Caco-2 (cell line): ENCODE data around the gene NFKBIE. TPM values are rescaled to one million over a fixed set of nuclear protein-coding genes. Genes with fewer than 3 reads are reported as not detected.

Experiments used
- BruUV-seq: library from RNA; stranded (reverse); fragments of 400-500 nt; replicated peaks from 2 replicates; lab custom pipeline; 2021; lab: Mats Ljungman, UMichigan
- CTCF ChIA-PET: fragments of 300-600 bp; sonication (Branson Sonifier 250); formaldehyde crosslinking; loops from one replicate; lab custom pipeline; 2022; ENCODE audit warnings: antibody characterized with exemption; lab: Charles Lee
- POLR2A ChIA-PET: fragments of 300-600 bp; sonication (Branson Sonifier 250); formaldehyde crosslinking; loops from one replicate; lab custom pipeline; 2022; ENCODE audit warnings: antibody characterized with exemption; lab: Charles Lee
- DNase-seq, 2 experiments: peaks; one replicate each; pipeline versions ENCODE4 v3.0.0 to v3.0.0-alpha.2; 2020 to 2022
- H3K27me3 ChIP-seq: replicated peaks from 2 replicates; pipeline ENCODE4 v1.6.0; 2011; ENCODE audit warnings: low read length; ENCODE audit not compliant: control insufficient read depth, insufficient read depth
- H3K36me3 ChIP-seq: 2 replicates; pipeline ENCODE4 v1.5.1; 2011; ENCODE audit warnings: low read length; ENCODE audit not compliant: control insufficient read depth, insufficient read depth
- H3K4me1 ChIP-seq: fragments of 250-450 bp; sonication (Bioruptor Pico); 2 replicates; pipeline ENCODE4 v1.5.1; 2020; ENCODE audit warnings: mild to moderate bottlenecking
- H3K4me3 ChIP-seq: 2 replicates; pipeline ENCODE4 v1.5.1; 2011; ENCODE audit warnings: low read depth, mild to moderate bottlenecking, control low read depth, low read length
- H3K9me3 ChIP-seq: fragments of 250-450 bp; sonication (Bioruptor Pico); 2 replicates; pipeline ENCODE4 v1.5.1; 2020; ENCODE audit warnings: mild to moderate bottlenecking, moderate library complexity
- H3K27ac Mint-ChIP-seq: one replicate; pipeline ENCODE4 v1.8.0; 2022; ENCODE audit warnings: mixed read lengths; ENCODE audit not compliant: unreplicated experiment
- H3K27me3 Mint-ChIP-seq: one replicate; pipeline ENCODE4 v1.8.0; 2022; ENCODE audit warnings: mixed read lengths; ENCODE audit not compliant: insufficient read depth, unreplicated experiment
- H3K36me3 Mint-ChIP-seq: one replicate; pipeline ENCODE4 v1.8.0; 2022; ENCODE audit warnings: mild to moderate bottlenecking, mixed read lengths; ENCODE audit not compliant: insufficient read depth, unreplicated experiment
- H3K4me1 Mint-ChIP-seq: one replicate; pipeline ENCODE4 v1.8.0; 2022; ENCODE audit warnings: low read depth, mixed read lengths; ENCODE audit not compliant: unreplicated experiment
- H3K4me3 Mint-ChIP-seq: one replicate; pipeline ENCODE4 v1.8.0; 2022; ENCODE audit warnings: mild to moderate bottlenecking, moderate library complexity, mixed read lengths; ENCODE audit not compliant: unreplicated experiment
- H3K9me3 Mint-ChIP-seq: one replicate; pipeline ENCODE4 v1.8.0; 2022; ENCODE audit warnings: mixed read lengths; ENCODE audit not compliant: unreplicated experiment
- CTCF ChIP-seq, 2 experiments: fragments of 200-600 bp in 1 of 2; IDR thresholded peaks; 1 replicate in 1 of 2; 2 replicates in 1 of 2; pipeline versions ENCODE4 v1.5.1 to v1.8.0; 2011 to 2022; ENCODE audit warnings: antibody characterized with exemption in 1 of 2, control low read depth in 1 of 2, inconsistent platforms in 1 of 2, low read depth in 1 of 2, low read length in 1 of 2, mild to moderate bottlenecking in 1 of 2, moderate library complexity in 1 of 2; ENCODE audit not compliant: insufficient read depth in 1 of 2, severe bottlenecking in 1 of 2, unreplicated experiment in 1 of 2
- intact Hi-C: fragments of 100-400 bp; cut with micrococcal nuclease; formaldehyde crosslinking; loops from one replicate; pipeline ENCODE4 v1.10.0; 2022; ENCODE audit not compliant: unreplicated experiment
- total RNA-seq: library from RNA; stranded (reverse); gene quantifications from 2 replicates; pipeline ENCODE4 v1.2.3, GENCODE V29; 2022

Gene NFKBIE
- total RNA-seq, 1 experiment from 2014 or later: 8.4 TPM

GRCh38 chr6:44303842-44304241 lies 38.5 kb upstream of the NFKBIE start:
- peaks cover 4% of the 10 kb centered on the region for H3K4me1 Mint-ChIP-seq
- no peak overlapping the region for H3K27ac Mint-ChIP-seq
- TF ChIP-seq CTCF (IDR thresholded peaks at IDR 0.05; ENCODE audit: insufficient read depth in 1 of 2, low read depth in 1 of 2, low read length in 1 of 2, severe bottlenecking in 1 of 2, unreplicated experiment in 1 of 2): no peak
- DNase-seq: no peak
- intact Hi-C loops: loop anchor here (1.0 kb wide), 1 partner anchor 36 kb away; no protein-coding TSS in a partner anchor
- H3K4me3 Mint-ChIP-seq: no peak overlapping the region
- CTCF ChIA-PET: interaction anchor here (0.6 kb wide), 1 partner anchor 31 kb away, joined by 3 read pairs; no protein-coding TSS in a partner anchor
- H3K9me3 Mint-ChIP-seq: no peaks in the 10 kb centered on the region
- Histone ChIP-seq H3K4me1 (no peaks in the 10 kb centered on the region), H3K27me3 (no peaks in the 10 kb centered on the region), H3K36me3 (peaks cover 2% of the 10 kb centered on the region; the same call in 1 of the 2 replicates), H3K9me3 (no peaks in the 10 kb centered on the region), H3K4me3 (no peak overlapping the region)
- H3K36me3 Mint-ChIP-seq: peaks cover 14% of the 10 kb centered on the region
- no peaks in the 10 kb centered on the region for H3K27me3 Mint-ChIP-seq
- BruUV-seq: no TSS peak
- POLR2A ChIA-PET: no interaction called here

GRCh38 chr6:44302856-44303255 lies 37.5 kb upstream of the NFKBIE start:
- no peak overlapping the region for H3K27ac Mint-ChIP-seq
- intact Hi-C loops: no loop called here

More at GRCh38 chr6:44302856-44303255, 37.5 kb upstream of the NFKBIE start:
- Mint-ChIP-seq H3K4me3 (no peak overlapping the region), H3K4me1 (peaks cover 7% of the 10 kb centered on the region), H3K27me3 (no peaks in the 10 kb centered on the region), H3K36me3 (peaks cover 18% of the 10 kb centered on the region), H3K9me3 (no peaks in the 10 kb centered on the region)
- peaks cover 6% of the 10 kb centered on the region; the same call in 1 of the 2 replicates for H3K4me1 ChIP-seq
- H3K36me3 ChIP-seq: peaks cover 2% of the 10 kb centered on the region; the same call in 1 of the 2 replicates
- H3K9me3 ChIP-seq: no peaks in the 10 kb centered on the region
- POLR2A ChIA-PET: no interaction called here
- BruUV-seq: no TSS peak
- CTCF ChIA-PET: no interaction called here
- no peak for TF ChIP-seq CTCF (IDR thresholded peaks at IDR 0.05; ENCODE audit: insufficient read depth in 1 of 2, low read depth in 1 of 2, low read length in 1 of 2, severe bottlenecking in 1 of 2, unreplicated experiment in 1 of 2)
- H3K27me3 ChIP-seq: no peaks in the 10 kb centered on the region
- DNase-seq: no peak
- no peak overlapping the region for H3K4me3 ChIP-seq
